Measurements from ENCODE around the gene PPP1R3D. TPM values are rescaled to one million over a fixed set of nuclear protein-coding genes. Genes with fewer than 3 reads are reported as not detected.

The PPP1R3D gene
- total RNA-seq, 2 donors from 2014 or later, result 6.0 to 6.3 TPM

DNA sequence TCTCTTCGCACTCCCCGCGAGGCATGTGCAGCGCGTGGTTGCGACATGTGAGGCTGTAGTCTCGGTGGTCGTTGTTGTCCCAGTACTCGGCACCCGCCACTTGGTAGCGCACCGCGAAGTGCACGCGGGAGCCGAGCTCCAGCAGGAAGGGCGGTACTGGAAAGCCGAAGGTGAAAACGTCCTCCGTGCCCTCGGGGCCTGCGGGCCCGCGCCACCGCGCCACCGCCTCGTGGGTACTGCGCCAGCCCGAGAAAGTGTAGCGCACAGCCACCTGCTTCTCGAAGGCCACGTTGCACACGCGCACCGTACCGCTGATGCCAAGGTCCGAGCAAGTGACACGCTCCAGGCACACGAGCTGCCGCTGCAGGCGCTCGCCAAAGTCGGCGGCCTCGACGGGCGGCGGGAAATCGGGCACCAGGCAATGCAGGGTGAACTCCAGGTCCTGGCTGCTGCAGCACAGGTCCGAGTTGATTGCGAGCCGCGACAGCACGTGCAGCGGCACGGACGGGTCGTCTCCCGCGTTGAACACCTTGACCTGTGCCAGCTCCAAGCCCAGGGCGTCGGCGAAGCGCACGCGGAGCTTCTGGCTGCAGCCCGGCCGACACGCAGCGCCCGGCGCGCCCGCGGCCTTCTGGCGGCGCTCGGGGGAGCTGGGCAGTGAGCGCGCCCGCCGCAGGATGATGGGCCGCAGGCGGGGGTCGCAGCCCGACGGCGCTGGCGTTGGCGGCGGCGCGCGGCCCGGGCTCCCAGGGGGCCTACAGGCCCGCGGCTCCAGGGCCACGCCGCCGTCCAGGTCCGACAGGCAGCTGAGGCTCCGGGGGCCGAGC lies 840 bp downstream of the PPP1R3D start:
- intact Hi-C loops (cut with DNase I), result no loop called here
- no peaks in the 10 kb centered on the region for H3K9me3 ChIP-seq

GRCh38 chr20:59938696-59939051 lies 1.4 kb downstream of the PPP1R3D start:
- 54 to 73% methylated on average over 4 to 7 of the region's 7 CpGs for WGBS, 2 donors
- Histone ChIP-seq H3K27ac (peak overlapping the region in 1 of 4 donors; percentile 92), H3K4me1 (peaks cover 43% of the 10 kb centered on the region), H3K36me3 (replicated peaks in 1 of 2; ENCODE audit: insufficient read depth in 1 of 2, low read depth in 2 of 2) (no peaks in the 10 kb centered on the region), H3K27me3 (no peaks in the 10 kb centered on the region), H3K4me3 (no peak overlapping the region), H3K9me3 (no peaks in the 10 kb centered on the region)
- no peak for ATAC-seq
- DNase-seq, result peak in 3 of 4 donors; percentile 48 to 70 (median 56)
- no peak for TF ChIP-seq CTCF (IDR thresholded peaks at IDR 0.05)
- no peak for TF ChIP-seq POLR2A (IDR thresholded peaks at IDR 0.05)
- intact Hi-C loops (cut with DNase I), result no loop called here

More for the DNA sequence above, 840 bp downstream of the PPP1R3D start:
- Histone ChIP-seq H3K27ac (peak overlapping the region; percentile 78 to 93 (median 90)), H3K4me1 (peaks cover 43% of the 10 kb centered on the region), H3K36me3 (replicated peaks in 1 of 2; ENCODE audit: insufficient read depth in 1 of 2, low read depth in 2 of 2) (peaks cover 2 to 4% of the 10 kb centered on the region in 2 donors), H3K27me3 (no peaks in the 10 kb centered on the region), H3K4me3 (peak overlapping the region; percentile 11 to 33)
- DNase-seq, result peak; percentile 21 to 46 (median 25)
- TF ChIP-seq CTCF (IDR thresholded peaks at IDR 0.05), result no peak
- no peak for TF ChIP-seq POLR2A (IDR thresholded peaks at IDR 0.05)
- 35 to 89% methylated on average over 40 to 103 of the region's 104 CpGs for WGBS, 2 donors
- ATAC-seq, result peak; percentile 4

- Histone ChIP-seq H3K9me3 (no peaks in the 10 kb centered on the region), H3K4me3 (no peak overlapping the region), H3K36me3 (replicated peaks in 1 of 2; ENCODE audit: insufficient read depth in 1 of 2, low read depth in 2 of 2) (no peaks in the 10 kb centered on the region), H3K27me3 (no peaks in the 10 kb centered on the region), H3K4me1 (peaks cover 46% of the 10 kb centered on the region), H3K27ac (no peak overlapping the region)
- TF ChIP-seq POLR2A (IDR thresholded peaks at IDR 0.05) (no peak), CTCF (IDR thresholded peaks at IDR 0.05) (no peak)
- ATAC-seq (no peak), DNase-seq (no peak)
- WGBS, 2 donors, result 50 to 52% methylated on average over 4 of the region's 4 CpGs
- intact Hi-C loops (cut with DNase I), result no loop called here
Measured at GRCh38 chr20:59938221-59938620, 1.9 kb downstream of the PPP1R3D start.

DNA sequence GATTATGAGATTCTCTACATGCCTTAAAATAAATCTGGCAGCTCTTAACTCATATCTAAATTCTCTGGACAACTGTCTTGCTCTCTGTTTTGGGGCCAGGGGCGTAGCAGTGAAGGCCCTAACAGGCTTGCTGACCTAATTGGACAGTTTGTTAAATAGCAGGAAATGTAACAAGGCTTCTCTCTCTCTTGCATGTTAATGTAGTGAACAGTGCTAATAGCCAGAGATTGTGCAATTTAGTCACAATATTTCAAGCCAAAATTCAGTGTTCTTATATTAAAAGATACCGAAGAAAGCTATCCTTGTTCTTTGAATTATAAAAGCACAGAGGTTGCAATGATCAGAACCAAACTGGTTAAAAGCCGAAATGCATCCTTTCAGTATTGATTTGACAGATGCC lies 3.0 kb downstream of the PPP1R3D start:
- no peak for TF ChIP-seq POLR2A (IDR thresholded peaks at IDR 0.05)
- no peak for TF ChIP-seq CTCF (IDR thresholded peaks at IDR 0.05)
- intact Hi-C loops (cut with DNase I), result no loop called here
- WGBS, 2 donors, result 52 to 58% methylated on average over 3 of the region's 3 CpGs
- ATAC-seq, result no peak
- Histone ChIP-seq H3K27me3 (no peaks in the 10 kb centered on the region), H3K9me3 (no peaks in the 10 kb centered on the region), H3K27ac (no peak overlapping the region), H3K4me1 (peaks cover 57% of the 10 kb centered on the region), H3K36me3 (replicated peaks in 1 of 2; ENCODE audit: insufficient read depth in 1 of 2, low read depth in 2 of 2) (no peaks in the 10 kb centered on the region), H3K4me3 (no peak overlapping the region)
- DNase-seq, result no peak

- DNase-seq (no peak), ATAC-seq (no peak)
- Histone ChIP-seq H3K4me3 (no peak overlapping the region), H3K4me1 (peaks cover 52% of the 10 kb centered on the region), H3K27me3 (no peaks in the 10 kb centered on the region), H3K36me3 (replicated peaks in 1 of 2; ENCODE audit: insufficient read depth in 1 of 2, low read depth in 2 of 2) (no peaks in the 10 kb centered on the region), H3K9me3 (no peaks in the 10 kb centered on the region), H3K27ac (no peak overlapping the region)
- WGBS, 2 donors, result 35 to 45% methylated on average over 4 of the region's 4 CpGs
- no peak for TF ChIP-seq CTCF (IDR thresholded peaks at IDR 0.05)
- TF ChIP-seq POLR2A (IDR thresholded peaks at IDR 0.05), result no peak
- intact Hi-C loops (cut with DNase I), result no loop called here
Measured at GRCh38 chr20:59936409-59936808, 3.7 kb downstream of the PPP1R3D start.
